HCT116 (cell line): Measurements from ENCODE around the gene ORM1. TPM values are rescaled to one million over a fixed set of nuclear protein-coding genes. Genes with fewer than 3 reads are reported as not detected.

Experiments used
- ATAC-seq: fragments of 200-7000 bp; cut with Tn5 transposase; 2 replicates; pipeline ENCODE4 v1.9.1; 2020; ENCODE audit warnings: mild to moderate bottlenecking, moderate library complexity
- BruUV-seq: library from RNA; stranded (reverse); fragments of 400-500 nt; replicated peaks from 2 replicates; lab custom pipeline; 2021; lab: Mats Ljungman, UMichigan
- CTCF ChIA-PET: fragments of 300-600 bp; sonication (Branson Sonifier 250); formaldehyde crosslinking; loops from one replicate; lab custom pipeline; 2021; ENCODE audit warnings: antibody characterized with exemption; lab: Charles Lee
- POLR2A ChIA-PET: fragments of 300-600, 350-600 bp; sonication (Branson Sonifier 250); formaldehyde crosslinking; loops from one replicate; lab custom pipeline; 2021; ENCODE audit warnings: antibody characterized with exemption; lab: Charles Lee
- RAD21 ChIA-PET, 2 experiments: fragments of 300-600 bp; sonication (Branson Sonifier 250); formaldehyde crosslinking; loops; one replicate each; lab custom pipeline; 2023; ENCODE audit warnings: low total read pairs in 2 of 2; ENCODE audit not compliant: uncharacterized antibody in 2 of 2, unreplicated experiment in 2 of 2, low non-redundant PET in 1 of 2; lab: Charles Lee
- DNase-seq: peaks from one replicate; pipeline ENCODE4 v3.0.0-alpha.2; 2010; ENCODE audit warnings: low read depth, low spot score
- H2AFZ ChIP-seq: fragments of 200-600 bp; shearing (Covaris generic), sonication (generic); 2 replicates; pipeline ENCODE4 v1.6.1; 2017; ENCODE audit warnings: low read depth, mixed run types, mixed read lengths, antibody characterized with exemption, low read length; ENCODE audit not compliant: poor library complexity, severe bottlenecking
- H3K27ac ChIP-seq: 2 replicates; pipeline ENCODE4 v1.5.1; 2012; ENCODE audit warnings: low read depth, low read length
- H3K27me3 ChIP-seq: fragments of 200-600 bp; sonication (generic); 2 replicates; pipeline ENCODE4 v1.6.1; 2016; ENCODE audit warnings: mixed run types, low read length, mixed read lengths; ENCODE audit not compliant: insufficient read depth
- H3K36me3 ChIP-seq, 2 experiments: fragments of 200-500 bp in 1 of 2; fragments of 200-600 bp in 1 of 2; sonication (Bioruptor generic) in 1 of 2; sonication (generic) in 1 of 2; 2 replicates each; pipeline versions ENCODE4 v1.5.1 to v1.6.1; 2014 to 2016; ENCODE audit warnings: low read length in 2 of 2, inconsistent platforms in 1 of 2, mixed read lengths in 1 of 2, mixed run types in 1 of 2; ENCODE audit not compliant: insufficient read depth in 2 of 2, control insufficient read depth in 1 of 2
- H3K4me1 ChIP-seq, 2 experiments: fragments of 200-600 bp in 1 of 2; sonication (generic) in 1 of 2; 2 replicates each; pipeline versions ENCODE4 v1.5.1 to v1.6.1; 2012 to 2017; ENCODE audit warnings: low read length in 2 of 2, inconsistent platforms in 1 of 2, mild to moderate bottlenecking in 1 of 2, mixed read lengths in 1 of 2, mixed run types in 1 of 2, moderate library complexity in 1 of 2; ENCODE audit not compliant: insufficient read depth in 2 of 2, control insufficient read depth in 1 of 2
- H3K4me2 ChIP-seq: fragments of 200-600 bp; sonication (generic); 2 replicates; pipeline ENCODE4 v1.6.1; 2017; ENCODE audit warnings: mixed run types, low read length, mixed read lengths
- H3K4me3 ChIP-seq, 2 experiments: fragments of 200-600 bp in 1 of 2; sonication (generic) in 1 of 2; replicated peaks in 1 of 2; 2 replicates each; pipeline ENCODE4 v1.5.1; 2011 to 2016; ENCODE audit warnings: low read length in 2 of 2, control low read depth in 1 of 2, low read depth in 1 of 2, mild to moderate bottlenecking in 1 of 2, mixed read lengths in 1 of 2, mixed run types in 1 of 2
- H3K79me2 ChIP-seq: fragments of 200-600 bp; sonication (generic); 2 replicates; pipeline ENCODE4 v1.6.1; 2017; ENCODE audit warnings: mild to moderate bottlenecking, mixed run types, low read length, moderate library complexity, mixed read lengths; ENCODE audit not compliant: insufficient read depth
- H3K9ac ChIP-seq: fragments of 200-600 bp; sonication (generic); 2 replicates; pipeline ENCODE4 v1.6.1; 2016; ENCODE audit warnings: low read length, mixed read lengths
- H3K9me2 ChIP-seq: fragments of 200-600 bp; sonication (generic), shearing (Covaris generic); 2 replicates; pipeline ENCODE4 v1.6.1; 2017; ENCODE audit warnings: mixed run types, mild to moderate bottlenecking, moderate library complexity; ENCODE audit not compliant: insufficient read depth
- H3K9me3 ChIP-seq, 2 experiments: fragments of 200-500 bp in 1 of 2; fragments of 200-600 bp in 1 of 2; sonication (Bioruptor generic) in 1 of 2; sonication (generic) in 1 of 2; 2 replicates each; pipeline ENCODE4 v1.6.1; 2014 to 2017; ENCODE audit warnings: low read length in 2 of 2, mixed read lengths in 2 of 2, inconsistent platforms in 1 of 2, low read depth in 1 of 2, mild to moderate bottlenecking in 1 of 2, mixed run types in 1 of 2, moderate library complexity in 1 of 2; ENCODE audit not compliant: control insufficient read depth in 1 of 2, insufficient read depth in 1 of 2
- H4K20me1 ChIP-seq: fragments of 200-600 bp; sonication (generic), shearing (Covaris generic); 2 replicates; pipeline ENCODE4 v1.6.1; 2017; ENCODE audit warnings: mixed run types, mild to moderate bottlenecking, moderate library complexity; ENCODE audit not compliant: insufficient read depth
- CEBPB ChIP-seq: IDR thresholded peaks from 2 replicates; pipeline ENCODE4 v1.6.1; 2012; ENCODE audit warnings: low read depth
- CTCF ChIP-seq, 3 experiments: fragments of 200-600 bp in 1 of 3; sonication (generic) in 1 of 3; IDR thresholded peaks in 2 of 3; conservative IDR thresholded peaks in 1 of 3; 2 replicates each; pipeline ENCODE4 v1.5.1; 2012 to 2017; ENCODE audit warnings: low read depth in 2 of 3, low read length in 2 of 3, antibody characterized with exemption in 1 of 3, borderline replicate concordance in 1 of 3, control low read depth in 1 of 3, mild to moderate bottlenecking in 1 of 3, mixed read lengths in 1 of 3, mixed run types in 1 of 3, moderate library complexity in 1 of 3; ENCODE audit not compliant: insufficient read depth in 1 of 3
- ELF1 ChIP-seq: IDR thresholded peaks from 2 replicates; pipeline ENCODE4 v1.6.1; 2012; ENCODE audit warnings: low read depth, borderline replicate concordance
- EZH2 ChIP-seq: fragments of 200-600 bp; sonication (generic); IDR thresholded peaks from 2 replicates; pipeline ENCODE4 v1.6.1; 2017; ENCODE audit warnings: antibody characterized with exemption, mixed run types
- EZH2phosphoT487 ChIP-seq: fragments of 200-600 bp; IDR thresholded peaks from 2 replicates; pipeline ENCODE4 v1.6.1; 2018; ENCODE audit warnings: antibody characterized with exemption, borderline replicate concordance
- FOSL1 ChIP-seq: IDR thresholded peaks from 2 replicates; pipeline ENCODE4 v1.6.1; 2012; ENCODE audit warnings: low read depth
- MAX ChIP-seq: IDR thresholded peaks from 2 replicates; pipeline ENCODE4 v1.6.1; 2012
- POLR2AphosphoS5 ChIP-seq: IDR thresholded peaks from 2 replicates; pipeline ENCODE4 v1.6.1; 2011; ENCODE audit warnings: mild to moderate bottlenecking, low read depth, low read length, moderate library complexity
- RAD21 ChIP-seq: IDR thresholded peaks from 2 replicates; pipeline ENCODE4 v1.6.1; 2012; ENCODE audit warnings: low read depth, mild to moderate bottlenecking
- REST ChIP-seq: IDR thresholded peaks from 2 replicates; pipeline ENCODE4 v1.6.1; 2012; ENCODE audit warnings: low read depth
- SIN3A ChIP-seq: IDR thresholded peaks from 2 replicates; pipeline ENCODE4 v1.6.1; 2012; ENCODE audit warnings: low read depth
- SP1 ChIP-seq: IDR thresholded peaks from 2 replicates; pipeline ENCODE4 v1.6.1; 2012; ENCODE audit warnings: low read depth
- SRF ChIP-seq: IDR thresholded peaks from 2 replicates; pipeline ENCODE4 v1.6.1; 2012; ENCODE audit warnings: low read depth
- ZFX ChIP-seq: fragments of 450-650 bp; IDR thresholded peaks from 2 replicates; pipeline ENCODE4 v1.6.1; 2017
- intact Hi-C: fragments of 100-400 bp; cut with micrococcal nuclease; formaldehyde crosslinking; loops from 2 replicates; pipeline ENCODE4 v1.10.0; 2022
- total RNA-seq: library from RNA; stranded (reverse); gene quantifications from one replicate; pipeline ENCODE4 v1.2.1, GENCODE V29; 2021; ENCODE audit not compliant: unreplicated experiment

ORM1 gene
- total RNA-seq, 1 experiment from 2014 or later = 5.6 TPM

DNA sequence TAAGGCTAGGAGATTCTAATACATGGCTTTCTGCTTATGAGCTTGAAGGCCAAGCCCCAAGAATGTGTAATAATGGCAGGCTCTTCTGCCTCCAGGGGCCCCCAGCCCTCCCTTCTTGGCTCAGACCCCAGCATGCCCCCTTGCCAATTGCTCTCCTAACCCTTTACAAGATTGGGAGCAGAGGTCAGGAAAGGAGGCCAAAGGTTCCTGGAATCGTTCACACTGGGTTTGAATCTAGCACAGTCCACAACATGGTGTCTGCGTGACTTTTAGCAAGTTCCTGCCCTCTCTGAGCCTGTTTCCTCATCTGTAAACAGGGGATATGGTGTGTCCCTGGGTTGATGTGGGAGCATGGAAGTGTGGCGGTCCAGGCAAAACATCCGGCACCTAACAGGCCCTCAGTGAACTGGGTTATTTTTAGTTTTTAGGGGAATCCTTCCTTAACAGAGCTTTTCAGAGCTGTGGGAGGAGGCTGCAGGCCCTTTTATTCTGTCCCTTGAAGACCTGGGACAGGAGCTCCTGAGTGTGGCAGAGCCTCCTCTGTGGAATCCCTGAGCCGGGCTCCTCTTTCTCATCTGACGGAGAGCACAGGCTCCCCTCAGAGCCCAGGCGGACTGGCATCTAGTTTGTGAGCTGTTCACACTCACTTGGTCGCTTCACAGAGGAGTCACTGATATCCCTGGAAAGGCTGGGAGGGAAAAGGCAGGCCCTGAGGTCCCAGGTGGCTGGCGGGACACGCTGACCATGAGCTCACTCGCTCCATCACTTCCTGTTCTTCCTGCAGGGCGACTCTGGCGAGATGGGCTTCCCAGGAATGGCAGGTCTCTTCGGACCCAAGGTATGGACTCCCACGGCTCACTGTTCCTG lies 23.4 kb upstream of the ORM1 start:
- no peaks in the 10 kb centered on the region for H3K79me2 ChIP-seq
- H3K4me1 ChIP-seq = no peaks in the 10 kb centered on the region
- DNase-seq = no peak
- no peak overlapping the region for H3K27ac ChIP-seq
- peaks cover 0 to 6% of the 10 kb centered on the region in 2 experiments; a peak in 1 of 4 replicates for H3K36me3 ChIP-seq
- BruUV-seq = no TSS peak
- ATAC-seq = no peak
- no peak overlapping the region for H3K4me2 ChIP-seq
- CTCF ChIA-PET = interaction anchor here (0.9 to 1.6 kb wide), 2 partner anchors 8 to 217 kb away, joined by 4 to 6 read pairs; no protein-coding TSS in a partner anchor
- no peaks in the 10 kb centered on the region for H3K9me2 ChIP-seq
- H3K4me3 ChIP-seq = no peak overlapping the region
- POLR2A ChIA-PET = no interaction called here
- H3K27me3 ChIP-seq = no peaks in the 10 kb centered on the region
- H4K20me1 ChIP-seq = no peaks in the 10 kb centered on the region
- no peak overlapping the region for H3K9ac ChIP-seq
- H3K9me3 ChIP-seq = no peaks in the 10 kb centered on the region
- H2AFZ ChIP-seq = no peak overlapping the region
- no peak for TF ChIP-seq ELF1
- TF ChIP-seq SP1 = no peak
- TF ChIP-seq REST = no peak
- no peak for TF ChIP-seq RAD21
- no peak for TF ChIP-seq EZH2phosphoT487
- TF ChIP-seq EZH2 = no peak
- no peak for TF ChIP-seq CTCF (IDR thresholded peaks at IDR 0.05 in 2 of 3, conservative IDR thresholded peaks at IDR 0.05 in 1 of 3; ENCODE audit: borderline replicate concordance in 1 of 3, insufficient read depth in 1 of 3, low read depth in 2 of 3, low read length in 2 of 3)
- TF ChIP-seq SIN3A = no peak
- TF ChIP-seq FOSL1 = no peak
- TF ChIP-seq CEBPB = no peak
- TF ChIP-seq MAX = no peak
- TF ChIP-seq SRF = no peak
- TF ChIP-seq ZFX = no peak
- no peak for TF ChIP-seq POLR2AphosphoS5
- intact Hi-C loops = no loop called here
- RAD21 ChIA-PET = no interaction called here
